Loucy (cell line): ENCODE results near the gene CLEC4F.
"Not testable (repeated sequence)": the region's sequence is repeated elsewhere in the genome, so short reads cannot be mapped to it uniquely, and the experiment has no call there.

ENCODE experiments used
- H2AFZ ChIP-seq: fragments of 200-600 bp; sonication (generic); 2 replicates; pipeline ENCODE4 v1.6.0; 2016; ENCODE audit warnings: antibody characterized with exemption, mild to moderate bottlenecking, low read length, moderate library complexity
- H3F3A ChIP-seq: fragments of 200-600 bp; 2 replicates; pipeline ENCODE4 v1.6.0; 2016; ENCODE audit warnings: antibody characterized with exemption, low read depth, mild to moderate bottlenecking
- H3K27me3 ChIP-seq: fragments of 200-600 bp; sonication (generic); 2 replicates; pipeline ENCODE4 v1.6.1; 2014; ENCODE audit warnings: low read length, mild to moderate bottlenecking; ENCODE audit not compliant: insufficient read depth, poor library complexity, severe bottlenecking
- H3K36me3 ChIP-seq: fragments of 200-600 bp; sonication (generic); 2 replicates; pipeline ENCODE4 v1.6.1; 2016; ENCODE audit warnings: low read length; ENCODE audit not compliant: insufficient read depth
- H3K4me1 ChIP-seq: fragments of 200-600 bp; sonication (generic); 2 replicates; pipeline ENCODE4 v1.5.1; 2014; ENCODE audit warnings: low read length, mild to moderate bottlenecking; ENCODE audit not compliant: insufficient read depth, poor library complexity, severe bottlenecking
- H3K4me2 ChIP-seq: fragments of 200-600 bp; sonication (generic); 2 replicates; pipeline ENCODE4 v1.6.0; 2014; ENCODE audit warnings: antibody characterized with exemption, low read length, low read depth, mild to moderate bottlenecking; ENCODE audit not compliant: poor library complexity, severe bottlenecking
- H3K4me3 ChIP-seq: fragments of 200-600 bp; sonication (generic); 2 replicates; pipeline ENCODE4 v1.5.1; 2014; ENCODE audit warnings: low read length, mild to moderate bottlenecking, mixed read lengths; ENCODE audit not compliant: poor library complexity, severe bottlenecking
- H3K79me2 ChIP-seq: fragments of 200-600 bp; sonication (generic); 2 replicates; pipeline ENCODE4 v1.6.1; 2014; ENCODE audit warnings: low read length; ENCODE audit not compliant: insufficient read depth
- H3K9ac ChIP-seq: fragments of 200-600 bp; sonication (generic); 2 replicates; pipeline ENCODE4 v1.6.0; 2014; ENCODE audit warnings: mild to moderate bottlenecking, low read depth, low read length, moderate library complexity; ENCODE audit not compliant: poor library complexity, severe bottlenecking
- H3K9me2 ChIP-seq: fragments of 200-600 bp; sonication (generic); replicated peaks from 2 replicates; pipeline ENCODE4 v1.6.1; 2016; ENCODE audit warnings: low read depth, low read length, mixed read lengths
- H3K9me3 ChIP-seq: fragments of 200-600 bp; sonication (generic); 2 replicates; pipeline ENCODE4 v1.6.1; 2014; ENCODE audit warnings: mild to moderate bottlenecking, antibody characterized with exemption, low read length, low read depth; ENCODE audit not compliant: insufficient read depth
- H4K20me1 ChIP-seq: fragments of 200-600 bp; sonication (generic); 2 replicates; pipeline ENCODE4 v1.6.0; 2014; ENCODE audit warnings: antibody characterized with exemption, low read length, mild to moderate bottlenecking; ENCODE audit not compliant: insufficient read depth, poor library complexity, severe bottlenecking
- CTCF ChIP-seq: fragments of 200-600 bp; sonication (generic); conservative IDR thresholded peaks from 2 replicates; pipeline ENCODE4 v1.5.1; 2014; ENCODE audit warnings: mild to moderate bottlenecking, antibody characterized with exemption, low read length
- EZH2phosphoT487 ChIP-seq: fragments of 200-600 bp; IDR thresholded peaks from 2 replicates; pipeline ENCODE4 v1.6.1; 2018; ENCODE audit warnings: antibody characterized with exemption, mild to moderate bottlenecking, moderate library complexity, borderline replicate concordance

CLEC4F gene

GRCh38 chr2:70806013-70806412 lies 14.4 kb downstream of the CLEC4F start:
- Histone ChIP-seq H2AFZ (no peak overlapping the region), H3K9ac (no peak overlapping the region)

GRCh38 chr2:70801607-70802263 lies 18.7 kb downstream of the CLEC4F start:
- Histone ChIP-seq H3K27me3 (no peaks in the 10 kb centered on the region), H3K4me1 (no peaks in the 10 kb centered on the region), H3K4me2 (no peak overlapping the region), H3K9me3 (no peaks in the 10 kb centered on the region), H4K20me1 (no peaks in the 10 kb centered on the region), H3K9me2 (no peaks in the 10 kb centered on the region), H3K79me2 (no peaks in the 10 kb centered on the region), H3K36me3 (no peaks in the 10 kb centered on the region), H2AFZ (no peak overlapping the region), H3K9ac (no peak overlapping the region), H3F3A (no peaks in the 10 kb centered on the region), H3K4me3 (no peak overlapping the region)
- TF ChIP-seq EZH2phosphoT487 = no peak
- no peak for TF ChIP-seq CTCF

More at GRCh38 chr2:70806013-70806412, 14.4 kb downstream of the CLEC4F start:
- Histone ChIP-seq H3K9me2 (no peaks in the 10 kb centered on the region), H3K27me3 (no peaks in the 10 kb centered on the region), H3K79me2 (no peaks in the 10 kb centered on the region), H3F3A (no peaks in the 10 kb centered on the region), H3K36me3 (no peaks in the 10 kb centered on the region), H4K20me1 (no peaks in the 10 kb centered on the region), H3K4me2 (no peak overlapping the region), H3K9me3 (no peaks in the 10 kb centered on the region), H3K4me1 (peaks cover 4% of the 10 kb centered on the region), H3K4me3 (no peak overlapping the region)
- TF ChIP-seq EZH2phosphoT487 (no peak), CTCF (no peak)

GRCh38 chr2:70799706-70800105 lies 20.7 kb downstream of the CLEC4F start:
- no peak overlapping the region for H3K4me3 ChIP-seq
- no peaks in the 10 kb centered on the region for H3K4me1 ChIP-seq
- no peak for TF ChIP-seq CTCF
- TF ChIP-seq EZH2phosphoT487 = no peak
- no peak overlapping the region for H3K4me2 ChIP-seq
- no peak overlapping the region for H2AFZ ChIP-seq
- no peaks in the 10 kb centered on the region for H3K36me3 ChIP-seq
- no peaks in the 10 kb centered on the region for H3K9me2 ChIP-seq
- H3K27me3 ChIP-seq = no peaks in the 10 kb centered on the region
- no peaks in the 10 kb centered on the region for H3K9me3 ChIP-seq
- no peaks in the 10 kb centered on the region for H3K79me2 ChIP-seq
- H3F3A ChIP-seq = no peaks in the 10 kb centered on the region
- no peaks in the 10 kb centered on the region for H4K20me1 ChIP-seq
- no peak overlapping the region for H3K9ac ChIP-seq

GRCh38 chr2:70797996-70798395 lies 22.4 kb downstream of the CLEC4F start:
- not testable (repeated sequence) for H3K27me3 ChIP-seq, H3K4me1 ChIP-seq, H4K20me1 ChIP-seq, H3K9me2 ChIP-seq, H3F3A ChIP-seq, H3K4me3 ChIP-seq, H3K9me3 ChIP-seq, H3K4me2 ChIP-seq, H2AFZ ChIP-seq, H3K79me2 ChIP-seq, H3K36me3 ChIP-seq, H3K9ac ChIP-seq
